GM12878 (cell line): ENCODE measurements around the gene TNK1. TPM values are rescaled to one million over a fixed set of nuclear protein-coding genes. Genes with fewer than 3 reads are reported as not detected.

Experiments used
- ATAC-seq: fragments of 200-7000 bp; cut with Tn5 transposase; 3 replicates; pipeline ENCODE4 v1.9.1; 2020; ENCODE audit warnings: mild to moderate bottlenecking, moderate library complexity
- BruUV-seq: library from RNA; stranded (reverse); fragments of 400-500 nt; replicated peaks from 2 replicates; lab custom pipeline; 2021; lab: Mats Ljungman, UMichigan
- CTCF ChIA-PET: fragments of 300-600 bp; sonication (Branson Sonifier 250); formaldehyde crosslinking; extraction: SDS; loops from one replicate; lab custom pipeline; 2021; ENCODE audit warnings: inconsistent platforms; lab: Yijun Ruan, JAX
- POLR2A ChIA-PET: fragments of 350-600 bp; formaldehyde crosslinking; extraction: SDS; loops from one replicate; lab custom pipeline; 2021; ENCODE audit warnings: inconsistent platforms; lab: Charles Lee
- RAD21 ChIA-PET: fragments of 300-600 bp; sonication (Branson Sonifier 250); formaldehyde crosslinking; loops from one replicate; lab custom pipeline; 2023; ENCODE audit warnings: antibody characterized with exemption; ENCODE audit not compliant: unreplicated experiment; lab: Charles Lee
- SMC1A ChIA-PET: fragments of 300-600 bp; sonication (Branson Sonifier 250); formaldehyde crosslinking; loops from one replicate; lab custom pipeline; 2023; ENCODE audit not compliant: unreplicated experiment, uncharacterized antibody; lab: Charles Lee
- DNase-seq: peaks from one replicate; pipeline ENCODE4 v3.0.0-alpha.2; 2011; ENCODE audit warnings: low read depth, low spot score
- FAIRE-seq: peaks from 3 replicates; lab custom pipeline; 2011; peaks lifted over from hg19 to GRCh38; lab: Jason Lieb, UNC
- H2AFZ ChIP-seq: 2 replicates; pipeline ENCODE4 v1.6.0; 2011; ENCODE audit warnings: low read depth, low read length, control low read depth; ENCODE audit not compliant: control insufficient read depth
- H3K27ac ChIP-seq: 2 replicates; pipeline ENCODE4 v1.5.1; 2011; ENCODE audit warnings: control low read depth; ENCODE audit not compliant: control insufficient read depth, insufficient read depth
- H3K27me3 ChIP-seq, 2 experiments: replicated peaks in 1 of 2; 2 replicates each; pipeline versions ENCODE4 v1.6.0 to v1.6.1; 2011; ENCODE audit warnings: low read length in 1 of 2; ENCODE audit not compliant: control insufficient read depth in 2 of 2, insufficient read depth in 2 of 2
- H3K36me3 ChIP-seq, 2 experiments: 2 replicates each; pipeline ENCODE4 v1.5.1; 2011; ENCODE audit warnings: low read length in 1 of 2; ENCODE audit not compliant: control insufficient read depth in 2 of 2, insufficient read depth in 2 of 2
- H3K4me1 ChIP-seq: 2 replicates; pipeline ENCODE4 v1.6.1; 2011; ENCODE audit warnings: mild to moderate bottlenecking, low read length, moderate library complexity, mixed read lengths; ENCODE audit not compliant: control insufficient read depth, insufficient read depth
- H3K4me2 ChIP-seq: 2 replicates; pipeline ENCODE4 v1.6.0; 2011; ENCODE audit warnings: control low read depth; ENCODE audit not compliant: control insufficient read depth, insufficient read depth
- H3K4me3 ChIP-seq: fragments of 200-600 bp; sonication (generic); 2 replicates; pipeline ENCODE4 v1.5.1; 2016
- H3K79me2 ChIP-seq: 2 replicates; pipeline ENCODE4 v1.6.0; 2011; ENCODE audit warnings: low read length; ENCODE audit not compliant: control insufficient read depth, insufficient read depth
- H3K9ac ChIP-seq: 2 replicates; pipeline ENCODE4 v1.8.0; 2011; ENCODE audit warnings: low read length, control low read depth, mixed read lengths; ENCODE audit not compliant: control insufficient read depth, insufficient read depth
- H3K9me3 ChIP-seq: replicated peaks from 3 replicates; pipeline ENCODE4 v1.5.1; 2011; ENCODE audit warnings: mild to moderate bottlenecking, low read length; ENCODE audit not compliant: control insufficient read depth, insufficient read depth
- H4K20me1 ChIP-seq: 2 replicates; pipeline ENCODE4 v1.6.0; 2011; ENCODE audit not compliant: control insufficient read depth, insufficient read depth
- BHLHE40 ChIP-seq, 2 experiments: fragments of 450-650 bp in 1 of 2; IDR thresholded peaks; 2 replicates each; pipeline ENCODE4 v1.6.1; 2011 to 2017; ENCODE audit warnings: low read depth in 2 of 2, borderline replicate concordance in 1 of 2, improper control_type of control experiment in 1 of 2, low read length in 1 of 2, mild to moderate bottlenecking in 1 of 2
- CREM ChIP-seq: IDR thresholded peaks from 2 replicates; pipeline ENCODE4 v1.6.1; 2014; ENCODE audit warnings: antibody characterized with exemption, low read depth
- ELK1 ChIP-seq: IDR thresholded peaks from 2 replicates; pipeline ENCODE4 v1.6.1; 2012; ENCODE audit warnings: low read depth, low read length, improper control_type of control experiment
- SMARCA5 ChIP-seq: fragments of 450-650 bp; IDR thresholded peaks from 2 replicates; pipeline ENCODE4 v1.6.1; 2017; ENCODE audit warnings: mild to moderate bottlenecking
- ZNF622 ChIP-seq: fragments of 450-650 bp; IDR thresholded peaks from 2 replicates; pipeline ENCODE4 v1.6.1; 2017; ENCODE audit warnings: mild to moderate bottlenecking, inconsistent platforms
- WGBS: methylation state at CpG from one replicate; pipeline ENCODE4 v1.1.6; 2016; ENCODE audit warnings: low lambda C conversion rate; ENCODE audit not compliant: insufficient replicate concordance, insufficient coverage; ENCODE audit errors: missing lambda C conversion rate; 5-methylcytosine and 5-hydroxymethylcytosine counted together
- in situ Hi-C: fragments of 300-500 bp; cut with MboI; formaldehyde crosslinking; loops from 9 replicates; pipeline ENCODE4 v1.14.3; 2018; ENCODE audit warnings: mixed read lengths
- intact Hi-C: fragments of 100-400 bp; cut with micrococcal nuclease; formaldehyde crosslinking; loops from one replicate; pipeline ENCODE4 v1.14.2; 2022; ENCODE audit not compliant: unreplicated experiment
- polyA plus RNA-seq, 11 experiments: library from polyadenylated mRNA; depleted of rRNA in 4 of 11; unstranded in 6 of 11; stranded (reverse) in 5 of 11; fragments of >200 nt; fragmentation: Nextera tagmentation in 4 of 11; fragmentation: Illumina TruSeq in 1 of 11; extraction: Ambion mirVana in 4 of 11; extraction: Trizol in 1 of 11; gene quantifications; 1 replicate in 1 of 11; 2 replicates in 10 of 11; pipeline versions ENCODE4 v1.2.1 to v1.2.3, GENCODE V29; 2011 to 2016; ENCODE audit warnings: inconsistent platforms in 2 of 11, missing spikeins in 2 of 11, low read depth in 1 of 11
- total RNA-seq, 4 experiments: library from RNA; depleted of rRNA in 3 of 4; stranded (reverse); fragments of >200 nt in 3 of 4; fragmentation: Illumina TruSeq in 1 of 4; extraction: Trizol in 1 of 4; gene quantifications; 2 replicates each; pipeline versions ENCODE4 v1.2.1 to v1.2.3, GENCODE V29; 2013 to 2021

TNK1 gene
- total and polyA plus RNA-seq, 10 of the 15 experiments (the other 5 are each of a cell fraction or from before 2014, with no cell fraction given), result 0.06 to 2.5 (median 0.70) TPM

DNA sequence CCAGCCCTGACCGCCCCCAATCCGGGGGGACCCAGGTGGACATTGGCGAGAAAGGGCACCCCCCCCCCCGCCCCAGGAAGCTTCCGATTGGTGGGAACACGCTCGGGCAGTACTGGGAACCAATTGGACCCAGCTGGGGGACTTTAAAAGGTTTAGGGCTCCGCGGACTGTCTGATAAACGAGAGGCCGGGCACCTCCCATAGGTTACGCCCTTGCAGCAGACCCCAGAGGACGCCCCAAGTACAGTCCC is 22.8 kb downstream of the TNK1 start:
- peaks cover 2% of the 10 kb centered on the region for H3K79me2 ChIP-seq
- H4K20me1 ChIP-seq, result no peaks in the 10 kb centered on the region
- H3K4me1 ChIP-seq, result peaks cover 3% of the 10 kb centered on the region; the same call in 1 of the 2 replicates
- peaks cover 0 to 6% of the 10 kb centered on the region in 2 experiments; a peak in 2 of 4 replicates for H3K27me3 ChIP-seq
- peak overlapping the region; percentile 70 for H3K4me2 ChIP-seq
- in situ Hi-C loops, result no loop called here
- H2AFZ ChIP-seq, result peak overlapping the region; percentile 86
- under 1% methylated on average over 13 of the region's 13 CpGs for WGBS
- no peak for FAIRE-seq
- ATAC-seq, result peak; percentile 53
- H3K9me3 ChIP-seq, result no peaks in the 10 kb centered on the region
- RAD21 ChIA-PET, result interaction anchor here (0.6 to 2.2 kb wide), 12 partner anchors 9 to 818 kb away, joined by 3 to 13 read pairs (median 4); partner anchors contain the start of genes ACADVL, ACAP1, PLSCR3 and TMEM102
- TF ChIP-seq SMARCA5 (0 out of 2 replicates have a peak, but pooled peaks have one; percentile 22), CREM (no peak), ZNF622 (no peak), ELK1 (peak; percentile 42; the same call in 1 of the 2 replicates), BHLHE40 (IDR thresholded peaks at IDR 0.05; ENCODE audit: borderline replicate concordance in 1 of 2, low read depth in 2 of 2, low read length in 1 of 2) (0 out of 4 replicates have a peak, but pooled peaks of 1 of the 2 experiments have one; percentile 20)
- TF ChIP-seq, all 136 proteins: peak for 3
- H3K4me3 ChIP-seq, result peak overlapping the region; percentile 85
- POLR2A ChIA-PET, result interaction anchor here (0.5 to 2.7 kb wide), 19 partner anchors 9 to 1032 kb away, joined by 3 to 23 read pairs (median 4); partner anchors contain the start of genes ACAP1, CD68, FGF11 and NEURL4
- peak overlapping the region; percentile 50 for H3K27ac ChIP-seq
- SMC1A ChIA-PET, result interaction anchor here (0.8 to 2.2 kb wide), 7 partner anchors 31 to 283 kb away, joined by 3 to 8 read pairs (median 3); partner anchors contain the start of genes SAT2, TMEM102 and TP53
- no peak for DNase-seq
- intact Hi-C loops, result loop anchor here (5.0 kb wide), 1 partner anchor 34 kb away; the partner anchor contains the start of genes FGF11 and TMEM102
- H3K9ac ChIP-seq, result peak overlapping the region; percentile 87
- CTCF ChIA-PET, result interaction anchor here (0.8 to 2.1 kb wide), 4 partner anchors 32 to 111 kb away, joined by 3 to 8 read pairs (median 4); partner anchors contain the start of genes ACAP1 and TMEM102
- BruUV-seq, result no TSS peak
- no peaks in the 10 kb centered on the region for H3K36me3 ChIP-seq
